ENCODE results near the gene RNASEH2C.

RNASEH2C gene

GRCh38 chr11:65672180-65672860, 48.3 kb downstream of the RNASEH2C start:
- TF ChIP-seq EZH2 (optimal IDR thresholded peaks at IDR 0.05; ENCODE audit: low read depth, low read length): no peak
- no peak for TF ChIP-seq CTCF (IDR thresholded peaks at IDR 0.05; ENCODE audit: low read length)
- TF ChIP-seq EZH2phosphoT487 (IDR thresholded peaks at IDR 0.05; ENCODE audit: low read length): no peak
- Histone ChIP-seq H3K9me2 (replicated peaks; ENCODE audit: insufficient read depth, low read length) (no peaks in the 10 kb centered on the region), H3K9ac (ENCODE audit: low read length) (no peak overlapping the region), H3F3A (ENCODE audit: insufficient read depth, low read length) (no peaks in the 10 kb centered on the region), H3K4me3 (ENCODE audit: low read length) (no peak overlapping the region), H3K79me2 (ENCODE audit: low read length) (no peaks in the 10 kb centered on the region), H3K4me2 (ENCODE audit: low read depth, low read length) (no peak overlapping the region), H2AFZ (ENCODE audit: low read length) (no peak overlapping the region), H3K27ac (ENCODE audit: low read length) (no peak overlapping the region), H3K4me1 (ENCODE audit: low read length) (no peaks in the 10 kb centered on the region), H3K9me3 (replicated peaks; ENCODE audit: insufficient read depth, low read length) (no peaks in the 10 kb centered on the region), H4K20me1 (ENCODE audit: insufficient read depth, low read length) (no peaks in the 10 kb centered on the region), H3K27me3 (replicated peaks; ENCODE audit: insufficient read depth, low read length) (no peaks in the 10 kb centered on the region), H3K36me3 (replicated peaks; ENCODE audit: insufficient read depth, low read length) (no peaks in the 10 kb centered on the region)
- DNase-seq: no peak

Measured in MM.1S (cell line).